Upper lobe of left lung (tissue), 6 donors: ENCODE measurements around the gene TAAR8. TPM values are rescaled to one million over a fixed set of nuclear protein-coding genes. Genes with fewer than 3 reads are reported as not detected.

Source experiments
- ATAC-seq, 2 donors: fragments of 200-7000 bp; cut with Tn5 transposase; one replicate each; pipeline ENCODE4 v1.9.1; 2022; ENCODE audit warnings: mild to moderate bottlenecking in 2 of 2, moderate library complexity in 2 of 2; ENCODE audit not compliant: low FRiP score in 2 of 2
- DNase-seq, 2 donors: peaks; one replicate each; pipeline ENCODE4 v3.0.0-alpha.2; 2019 to 2020
- H3K27ac ChIP-seq, 4 donors: fragments of 200-600 bp; sonication (generic); one replicate each; pipeline ENCODE4 v1.5.1; 2016 to 2019
- H3K27me3 ChIP-seq, 4 donors: fragments of 200-600 bp; sonication (generic); one replicate each; pipeline ENCODE4 v1.5.1; 2017 to 2019
- H3K36me3 ChIP-seq, 4 donors: fragments of 200-600 bp; sonication (generic); one replicate each; pipeline ENCODE4 v1.5.1; 2016 to 2019
- H3K4me1 ChIP-seq, 4 donors: fragments of 200-600 bp; sonication (generic); one replicate each; pipeline ENCODE4 v1.5.1; 2018 to 2019
- H3K4me3 ChIP-seq, 4 donors: fragments of 200-600 bp; sonication (generic); one replicate each; pipeline ENCODE4 v1.5.1; 2017 to 2019; ENCODE audit warnings: mild to moderate bottlenecking in 2 of 4, moderate library complexity in 1 of 4
- H3K9me3 ChIP-seq, 4 donors: fragments of 200-600 bp; sonication (generic); one replicate each; pipeline ENCODE4 v1.5.1; 2018 to 2019
- CTCF ChIP-seq, 6 experiments: fragments of 450-650 bp in 4 of 6; fragments of 200-600 bp in 2 of 6; sonication (generic) in 2 of 6; IDR thresholded peaks; one replicate each; pipeline ENCODE4 v1.5.1; 2016 to 2019; ENCODE audit warnings: antibody characterized with exemption in 6 of 6
- EP300 ChIP-seq, 4 donors: sonication (generic); formaldehyde crosslinking; IDR thresholded peaks; one replicate each; pipeline ENCODE4 v1.5.1; 2017; ENCODE audit warnings: antibody characterized with exemption in 4 of 4, control low read depth in 2 of 4
- POLR2A ChIP-seq, 4 donors: fragments of 450-650 bp; IDR thresholded peaks; one replicate each; pipeline ENCODE4 v1.5.1; 2016 to 2017; ENCODE audit warnings: antibody characterized with exemption in 4 of 4, mild to moderate bottlenecking in 2 of 4
- POLR2AphosphoS5 ChIP-seq, 2 donors: sonication (generic); formaldehyde crosslinking; IDR thresholded peaks; one replicate each; pipeline ENCODE4 v1.5.1; 2017; ENCODE audit warnings: antibody characterized with exemption in 2 of 2
- WGBS, 2 donors: methylation state at CpG; one replicate each; pipeline ENCODE4 v1.1.5; 2017 to 2018; 5-methylcytosine and 5-hydroxymethylcytosine counted together
- total RNA-seq, 6 donors: library from RNA; depleted of rRNA in 4 of 6; stranded (reverse); fragments of >200 nt in 4 of 6; gene quantifications; one replicate each; pipeline versions ENCODE4 v1.1.0 to v1.2.1, GENCODE V29; 2016 to 2021
- donor health status: DM: no; HTN: no; CAD: no; lungs with moderate emphysema.
- donor health status: DM: no; HTN: yes; CAD: no; lungs with severe emphysema.

Gene TAAR8
- total RNA-seq, 6 donors from 2014 or later: not detected

GRCh38 chr6:132566404-132566803 lies 13.9 kb downstream of the TAAR8 start:
- TF ChIP-seq CTCF (IDR thresholded peaks at IDR 0.05) (no peak), POLR2AphosphoS5 (IDR thresholded peaks at IDR 0.05) (no peak), EP300 (IDR thresholded peaks at IDR 0.05) (no peak), POLR2A (IDR thresholded peaks at IDR 0.05) (no peak)
- H3K4me1 ChIP-seq: no peaks in the 10 kb centered on the region
- no peak overlapping the region for H3K4me3 ChIP-seq
- WGBS, 2 donors: 82 to 87% methylated on average over 6 of the region's 6 CpGs
- ATAC-seq: no peak
- no peaks in the 10 kb centered on the region for H3K36me3 ChIP-seq
- DNase-seq: no peak
- H3K27ac ChIP-seq: no peak overlapping the region
- H3K9me3 ChIP-seq: no peaks in the 10 kb centered on the region
- no peaks in the 10 kb centered on the region for H3K27me3 ChIP-seq

- ATAC-seq: no peak
- Histone ChIP-seq H3K4me3 (no peak overlapping the region), H3K27me3 (no peaks in the 10 kb centered on the region), H3K27ac (no peak overlapping the region), H3K9me3 (no peaks in the 10 kb centered on the region), H3K4me1 (no peaks in the 10 kb centered on the region), H3K36me3 (no peaks in the 10 kb centered on the region)
- 71 to 82% methylated on average over 1 of the region's 1 CpG for WGBS, 2 donors
- DNase-seq: no peak
- TF ChIP-seq EP300 (IDR thresholded peaks at IDR 0.05) (no peak), POLR2AphosphoS5 (IDR thresholded peaks at IDR 0.05) (no peak), POLR2A (IDR thresholded peaks at IDR 0.05) (no peak), CTCF (IDR thresholded peaks at IDR 0.05) (no peak)
These were observed 15.1 kb downstream of the TAAR8 start for GRCh38 chr6:132567566-132567965.

- Histone ChIP-seq H3K27me3 (no peaks in the 10 kb centered on the region), H3K27ac (no peak overlapping the region), H3K36me3 (no peaks in the 10 kb centered on the region), H3K4me1 (no peaks in the 10 kb centered on the region), H3K4me3 (no peak overlapping the region), H3K9me3 (no peaks in the 10 kb centered on the region)
- DNase-seq (no peak), ATAC-seq (no peak)
- 60 to 77% methylated on average over 6 of the region's 6 CpGs for WGBS, 2 donors
- TF ChIP-seq POLR2AphosphoS5 (IDR thresholded peaks at IDR 0.05): no peak
These were observed 16.1 kb downstream of the TAAR8 start for GRCh38 chr6:132568611-132569010.

- WGBS, 2 donors: 59 to 62% methylated on average over 4 of the region's 4 CpGs
- Histone ChIP-seq H3K9me3 (no peaks in the 10 kb centered on the region), H3K4me3 (no peak overlapping the region), H3K27ac (no peak overlapping the region), H3K36me3 (no peaks in the 10 kb centered on the region), H3K27me3 (no peaks in the 10 kb centered on the region), H3K4me1 (no peaks in the 10 kb centered on the region)
- no peak for ATAC-seq
- TF ChIP-seq POLR2A (IDR thresholded peaks at IDR 0.05) (no peak), POLR2AphosphoS5 (IDR thresholded peaks at IDR 0.05) (no peak), EP300 (IDR thresholded peaks at IDR 0.05) (no peak), CTCF (IDR thresholded peaks at IDR 0.05) (no peak)
- DNase-seq: no peak
These were observed 16.7 kb downstream of the TAAR8 start for GRCh38 chr6:132569170-132569569.

GRCh38 chr6:132570221-132570777 lies 17.8 kb downstream of the TAAR8 start, which contains the start of gene TAAR6:
Gene TAAR6 (plus strand): TSS chr6:132570322. CDS start chr6:132570322, 0 bp downstream.
- no peaks in the 10 kb centered on the region for H3K4me1 ChIP-seq
- H3K27me3 ChIP-seq: no peaks in the 10 kb centered on the region
- 73 to 86% methylated on average over 15 of the region's 15 CpGs for WGBS, 2 donors
- no peak within 1 kb of the TSS for H3K4me3 ChIP-seq
- no peaks in the 10 kb centered on the region for H3K36me3 ChIP-seq
- no peak within 1 kb of the TSS for H3K27ac ChIP-seq
- no peak for ATAC-seq
- TF ChIP-seq POLR2AphosphoS5 (IDR thresholded peaks at IDR 0.05) (no peak), CTCF (IDR thresholded peaks at IDR 0.05) (no peak), EP300 (IDR thresholded peaks at IDR 0.05) (no peak), POLR2A (IDR thresholded peaks at IDR 0.05) (no peak)
- H3K9me3 ChIP-seq: no peaks in the 10 kb centered on the region
- DNase-seq: no peak
